Spleen (tissue), 7 donors: Measurements from ENCODE around the gene STXBP6.

Experiments
- CTCF ChIP-seq, 11 experiments: fragments of 200-600 bp in 7 of 11; fragments of 450-650 bp in 4 of 11; sonication (generic) in 4 of 11; IDR thresholded peaks in 8 of 11; conservative IDR thresholded peaks in 3 of 11; 1 replicate in 7 of 11; 2 replicates in 4 of 11; pipeline versions ENCODE4 v1.4.0 to v1.8.0; 2016 to 2021; ENCODE audit warnings: antibody characterized with exemption in 11 of 11, inconsistent platforms in 4 of 11, mild to moderate bottlenecking in 1 of 11
- POLR2A ChIP-seq, 3 donors: fragments of 450-650 bp; IDR thresholded peaks; one replicate each; pipeline ENCODE4 v1.5.1; 2017; ENCODE audit warnings: antibody characterized with exemption in 3 of 3, mild to moderate bottlenecking in 1 of 3
- donor health status: DM: no; HTN: no; CAD: no; lungs with moderate emphysema.
- donor health status: DM: no; HTN: no; CAD: no.
- donor health status: DM: no; HTN: no; CAD: no.

- TF ChIP-seq CTCF (IDR thresholded peaks at IDR 0.05 in 8 of 11, conservative IDR thresholded peaks at IDR 0.05 in 3 of 11) (no peak), POLR2A (IDR thresholded peaks at IDR 0.05) (no peak)
Observed at GRCh38 chr14:24839617-24840203, 210.2 kb downstream of the STXBP6 start.
